ENCODE results near the gene KIAA0513. TPM values are rescaled to one million over a fixed set of nuclear protein-coding genes. Genes with fewer than 3 reads are reported as not detected.

Gene KIAA0513
- total RNA-seq, 1 experiment from 2014 or later, result 0.97 TPM

- Histone ChIP-seq H3K36me3 (ENCODE audit: insufficient read depth, low read length) (no peaks in the 10 kb centered on the region), H3K27ac (ENCODE audit: low read length) (no peak overlapping the region), H4K20me1 (ENCODE audit: insufficient read depth, low read depth, low read length) (no peaks in the 10 kb centered on the region), H3K27me3 (ENCODE audit: low read length) (no peaks in the 10 kb centered on the region), H3K4me3 (ENCODE audit: low read length) (no peak overlapping the region), H3K4me1 (ENCODE audit: low read length) (no peaks in the 10 kb centered on the region), H3K4me2 (ENCODE audit: low read depth, low read length, poor library complexity, severe bottlenecking) (no peak overlapping the region), H3K9me2 (replicated peaks; ENCODE audit: insufficient read depth, low read length) (no peaks in the 10 kb centered on the region), H3K79me2 (ENCODE audit: low read length) (no peaks in the 10 kb centered on the region), H2AFZ (ENCODE audit: low read length) (no peak overlapping the region), H3K9me3 (ENCODE audit: low read length) (no peaks in the 10 kb centered on the region), H3K9ac (ENCODE audit: low read length) (no peak overlapping the region)
- peak; percentile 34 for DNase-seq
Observed at GRCh38 chr16:85141491-85142128, 114.0 kb downstream of the KIAA0513 start.

- H3K27ac ChIP-seq (ENCODE audit: low read length), result no peak overlapping the region
- no peaks in the 10 kb centered on the region for H3K36me3 ChIP-seq (ENCODE audit: insufficient read depth, low read length)
- no peak overlapping the region for H3K4me2 ChIP-seq (ENCODE audit: low read depth, low read length, poor library complexity, severe bottlenecking)
- H3K4me3 ChIP-seq (ENCODE audit: low read length), result no peak overlapping the region
- peak; percentile 9 for DNase-seq
- no peaks in the 10 kb centered on the region for H3K9me3 ChIP-seq (ENCODE audit: low read length)
- no peak overlapping the region for H2AFZ ChIP-seq (ENCODE audit: low read length)
- peaks cover 4% of the 10 kb centered on the region for H3K4me1 ChIP-seq (ENCODE audit: low read length)
- H3K27me3 ChIP-seq (ENCODE audit: low read length), result no peaks in the 10 kb centered on the region
- H3K79me2 ChIP-seq (ENCODE audit: low read length), result no peaks in the 10 kb centered on the region
- H3K9ac ChIP-seq (ENCODE audit: low read length), result no peak overlapping the region
- no peaks in the 10 kb centered on the region for H3K9me2 ChIP-seq (replicated peaks; ENCODE audit: insufficient read depth, low read length)
- no peaks in the 10 kb centered on the region for H4K20me1 ChIP-seq (ENCODE audit: insufficient read depth, low read depth, low read length)
Observed at GRCh38 chr16:85142129-85142513, 114.5 kb downstream of the KIAA0513 start.

GRCh38 chr16:85142771-85143211 lies 115.2 kb downstream of the KIAA0513 start:
- Histone ChIP-seq H3K4me3 (ENCODE audit: low read length) (no peak overlapping the region), H3K4me2 (ENCODE audit: low read depth, low read length, poor library complexity, severe bottlenecking) (no peak overlapping the region), H4K20me1 (ENCODE audit: insufficient read depth, low read depth, low read length) (no peaks in the 10 kb centered on the region), H2AFZ (ENCODE audit: low read length) (no peak overlapping the region), H3K9me2 (replicated peaks; ENCODE audit: insufficient read depth, low read length) (no peaks in the 10 kb centered on the region), H3K9ac (ENCODE audit: low read length) (no peak overlapping the region), H3K9me3 (ENCODE audit: low read length) (no peaks in the 10 kb centered on the region), H3K27ac (ENCODE audit: low read length) (no peak overlapping the region), H3K79me2 (ENCODE audit: low read length) (no peaks in the 10 kb centered on the region), H3K27me3 (ENCODE audit: low read length) (no peaks in the 10 kb centered on the region), H3K36me3 (ENCODE audit: insufficient read depth, low read length) (no peaks in the 10 kb centered on the region), H3K4me1 (ENCODE audit: low read length) (peaks cover 11% of the 10 kb centered on the region)
- peak; percentile 23 for DNase-seq

Other genes with a start within 250 kb of the KIAA0513 start
- not detected in 2 replicates for gene CRISPLD2, start 207.8 kb upstream of the KIAA0513 start, total RNA-seq (2014; rRNA removed; shearing (Covaris generic); ENCODE audit: low replicate concordance)
- gene ZDHHC7, start 16.3 kb upstream of the KIAA0513 start, total RNA-seq (2014; rRNA removed; shearing (Covaris generic); ENCODE audit: low replicate concordance), result 22.5 and 27.8 TPM in 2 replicates
- not detected in 2 replicates for gene CIBAR2, start 84.7 kb downstream of the KIAA0513 start, total RNA-seq (2014; rRNA removed; shearing (Covaris generic); ENCODE audit: low replicate concordance)